Loucy (cell line): ENCODE results near the gene CFC1B.
"Not testable (repeated sequence)": the region's sequence is repeated elsewhere in the genome, so short reads cannot be mapped to it uniquely, and the experiment has no call there.

ENCODE experiments used
- CTCF ChIP-seq: fragments of 200-600 bp; sonication (generic); conservative IDR thresholded peaks from 2 replicates; pipeline ENCODE4 v1.5.1; 2014; ENCODE audit warnings: mild to moderate bottlenecking, antibody characterized with exemption, low read length
- EZH2phosphoT487 ChIP-seq: fragments of 200-600 bp; IDR thresholded peaks from 2 replicates; pipeline ENCODE4 v1.6.1; 2018; ENCODE audit warnings: antibody characterized with exemption, mild to moderate bottlenecking, moderate library complexity, borderline replicate concordance

- not testable (repeated sequence) for TF ChIP-seq CTCF, EZH2phosphoT487
Observed at GRCh38 chr2:130542789-130543188, 21.8 kb downstream of the CFC1B start.
